ENCODE data around the gene MAGEC1.

MAGEC1 gene

GRCh38 chrX:141924293-141924692 lies 20.6 kb downstream of the MAGEC1 start:
- H4K20me1 ChIP-seq (ENCODE audit: insufficient read depth), result no peaks in the 10 kb centered on the region
- no peak overlapping the region for H3K4me2 ChIP-seq
- no peak for TF ChIP-seq CTCF (conservative IDR thresholded peaks at IDR 0.05; ENCODE audit: low read depth, low read length)
- no peak overlapping the region for H3K9ac ChIP-seq
- H3K36me3 ChIP-seq (ENCODE audit: insufficient read depth), result no peaks in the 10 kb centered on the region
- no peaks in the 10 kb centered on the region for H3K27me3 ChIP-seq (ENCODE audit: insufficient read depth, low read depth)
- H3K4me1 ChIP-seq (ENCODE audit: low read depth, poor library complexity, severe bottlenecking), result no peaks in the 10 kb centered on the region
- no peak overlapping the region for H3K27ac ChIP-seq
- no peak overlapping the region for H2AFZ ChIP-seq (ENCODE audit: low read depth)
- H3K4me3 ChIP-seq (IDR thresholded peaks at IDR 0.05; ENCODE audit: insufficient read depth, low read depth, low read length), result no peak overlapping the region
- H3K79me2 ChIP-seq (ENCODE audit: insufficient read depth, low read depth), result no peaks in the 10 kb centered on the region

GRCh38 chrX:141928432-141928831 lies 24.7 kb downstream of the MAGEC1 start:
- Histone ChIP-seq H3K27me3 (ENCODE audit: insufficient read depth, low read depth) (no peaks in the 10 kb centered on the region), H3K4me1 (ENCODE audit: low read depth, poor library complexity, severe bottlenecking) (no peaks in the 10 kb centered on the region), H3K4me3 (IDR thresholded peaks at IDR 0.05; ENCODE audit: insufficient read depth, low read depth, low read length) (no peak overlapping the region), H3K4me2 (no peak overlapping the region), H3K36me3 (ENCODE audit: insufficient read depth) (no peaks in the 10 kb centered on the region), H4K20me1 (ENCODE audit: insufficient read depth) (no peaks in the 10 kb centered on the region), H3K27ac (no peak overlapping the region), H2AFZ (ENCODE audit: low read depth) (no peak overlapping the region), H3K79me2 (ENCODE audit: insufficient read depth, low read depth) (no peaks in the 10 kb centered on the region), H3K9ac (no peak overlapping the region)
- TF ChIP-seq CTCF (conservative IDR thresholded peaks at IDR 0.05; ENCODE audit: low read depth, low read length), result no peak

GRCh38 chrX:141934059-141934641 lies 30.5 kb downstream of the MAGEC1 start:
- H3K27me3 ChIP-seq (ENCODE audit: insufficient read depth, low read depth), result no peaks in the 10 kb centered on the region
- H3K4me2 ChIP-seq, result no peak overlapping the region
- H4K20me1 ChIP-seq (ENCODE audit: insufficient read depth), result no peaks in the 10 kb centered on the region
- H2AFZ ChIP-seq (ENCODE audit: low read depth), result no peak overlapping the region
- H3K27ac ChIP-seq, result no peak overlapping the region
- H3K79me2 ChIP-seq (ENCODE audit: insufficient read depth, low read depth), result no peaks in the 10 kb centered on the region
- H3K36me3 ChIP-seq (ENCODE audit: insufficient read depth), result no peaks in the 10 kb centered on the region
- H3K9ac ChIP-seq, result no peak overlapping the region
- H3K4me3 ChIP-seq (IDR thresholded peaks at IDR 0.05; ENCODE audit: insufficient read depth, low read depth, low read length), result no peak overlapping the region
- H3K4me1 ChIP-seq (ENCODE audit: low read depth, poor library complexity, severe bottlenecking), result no peaks in the 10 kb centered on the region
- no peak for TF ChIP-seq CTCF (conservative IDR thresholded peaks at IDR 0.05; ENCODE audit: low read depth, low read length)

- Histone ChIP-seq H3K4me3 (IDR thresholded peaks at IDR 0.05; ENCODE audit: insufficient read depth, low read depth, low read length) (no peak overlapping the region), H3K4me1 (ENCODE audit: low read depth, poor library complexity, severe bottlenecking) (no peaks in the 10 kb centered on the region), H3K27me3 (ENCODE audit: insufficient read depth, low read depth) (no peaks in the 10 kb centered on the region), H2AFZ (ENCODE audit: low read depth) (no peak overlapping the region), H3K36me3 (ENCODE audit: insufficient read depth) (no peaks in the 10 kb centered on the region), H4K20me1 (ENCODE audit: insufficient read depth) (no peaks in the 10 kb centered on the region), H3K9ac (no peak overlapping the region), H3K79me2 (ENCODE audit: insufficient read depth, low read depth) (no peaks in the 10 kb centered on the region), H3K4me2 (no peak overlapping the region), H3K27ac (no peak overlapping the region)
- TF ChIP-seq CTCF (conservative IDR thresholded peaks at IDR 0.05; ENCODE audit: low read depth, low read length), result no peak
Measured at GRCh38 chrX:141935645-141936044, 32.0 kb downstream of the MAGEC1 start.
